Lower leg skin (tissue), 3 donors: ENCODE results near the gene NR1D2.
A peak's percentile ranks its signal among the peaks of the same experiment; 100 is the strongest.

ENCODE experiments used
- CTCF ChIP-seq, 3 donors: fragments of 450-650 bp; IDR thresholded peaks; one replicate each; pipeline ENCODE4 v1.5.1; 2016; ENCODE audit warnings: antibody characterized with exemption in 3 of 3, mild to moderate bottlenecking in 3 of 3, moderate library complexity in 2 of 3
- POLR2A ChIP-seq, 2 donors: fragments of 450-650 bp; IDR thresholded peaks; one replicate each; pipeline ENCODE4 v1.6.1; 2016 to 2017; ENCODE audit warnings: antibody characterized with exemption in 2 of 2, mild to moderate bottlenecking in 1 of 2, moderate library complexity in 1 of 2

GRCh38 chr3:23999012-23999641 is 54.0 kb downstream of the NR1D2 start:
- peak in 2 of 3 donors; percentile 26 to 98 for TF ChIP-seq CTCF (IDR thresholded peaks at IDR 0.05)
- no peak for TF ChIP-seq POLR2A (IDR thresholded peaks at IDR 0.05)
